ENCODE results near the gene PARS2.
"Not testable (repeated sequence)": the region's sequence is repeated elsewhere in the genome, so short reads cannot be mapped to it uniquely, and the experiment has no call there.

PARS2 gene

DNA sequence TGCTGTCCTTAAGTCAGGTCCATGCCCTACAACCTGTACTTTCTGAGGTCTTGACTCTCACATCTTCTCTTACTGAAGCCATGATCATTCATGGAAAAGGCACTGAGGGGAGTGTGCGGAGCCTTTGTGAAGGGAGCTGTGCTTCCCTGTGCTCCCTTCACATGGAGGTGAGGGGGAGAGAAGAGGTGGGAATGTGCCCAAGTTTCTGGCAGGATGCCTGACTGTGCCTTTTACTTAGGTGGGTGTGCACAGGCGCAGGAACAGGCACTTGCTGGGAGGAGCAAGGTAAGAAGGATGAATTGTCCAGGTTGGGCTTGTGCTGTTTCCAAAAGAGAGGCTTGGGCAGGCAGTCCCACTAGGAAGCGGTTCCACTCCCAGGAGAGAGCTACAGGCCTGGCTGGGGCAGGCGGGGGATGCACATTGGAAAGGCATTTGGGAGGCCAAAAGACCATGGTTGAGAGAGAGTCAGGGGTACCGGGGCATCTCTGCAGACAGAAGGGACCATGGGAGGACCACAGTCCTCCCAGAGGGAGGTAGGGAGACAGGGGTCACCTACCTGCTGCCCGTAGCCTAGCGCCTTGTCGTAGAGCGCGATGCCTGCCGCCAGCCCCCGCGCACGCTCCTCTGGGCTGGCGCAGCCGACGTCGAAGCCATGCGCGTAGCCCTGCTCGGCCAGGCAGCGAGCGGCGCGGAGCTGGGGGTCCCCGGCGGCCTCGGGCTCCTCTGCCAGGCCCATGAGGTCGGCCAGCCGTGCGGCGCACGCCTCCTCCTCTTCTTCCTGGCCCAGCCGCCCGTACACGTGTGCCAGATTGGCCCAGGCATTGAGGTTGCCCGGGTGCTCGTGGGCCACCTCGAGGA lies 35.9 kb upstream of the PARS2 start:
- DNase-seq: no peak

DNA sequence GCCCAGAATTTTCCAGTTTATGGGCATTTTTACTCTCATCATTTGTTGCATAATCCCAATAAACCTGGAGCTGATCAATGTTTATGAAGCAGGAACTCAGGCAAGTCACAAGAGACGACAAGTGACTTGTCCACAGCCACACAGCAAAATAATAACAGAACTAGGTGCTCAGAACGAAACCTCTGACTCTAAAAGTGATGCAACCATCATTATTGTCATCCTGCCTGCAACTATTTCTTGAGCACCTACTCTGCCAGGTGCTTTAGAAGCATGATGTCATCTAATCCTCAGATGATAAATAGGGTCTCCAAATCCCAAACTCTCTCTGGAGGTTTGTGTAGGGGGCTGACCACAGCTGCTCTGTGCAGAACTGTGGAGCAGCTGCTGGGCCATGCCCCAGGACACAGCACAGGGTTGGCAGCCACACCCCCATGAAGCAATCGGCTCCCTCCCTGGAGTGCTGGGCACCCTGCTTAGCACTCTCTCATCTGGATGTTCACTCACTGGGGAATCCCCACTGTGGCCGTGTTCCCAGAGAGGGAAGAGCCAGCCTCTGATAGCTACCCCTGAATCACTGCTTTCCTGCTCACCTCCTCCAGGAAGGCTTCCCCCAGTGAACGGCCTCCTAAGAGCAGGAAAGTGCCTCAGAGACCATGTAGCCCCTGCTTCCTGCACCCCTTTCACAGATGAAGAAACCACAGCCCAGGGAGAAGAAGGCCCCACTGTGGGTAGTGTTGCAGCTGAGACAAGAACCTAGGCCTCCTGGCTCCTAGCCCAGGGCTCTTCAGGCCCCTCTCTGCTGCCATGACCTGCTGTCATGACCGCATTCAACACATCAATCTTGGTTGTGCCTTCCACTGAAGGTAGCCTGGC lies 34.7 kb upstream of the PARS2 start:
- peak; percentile 72 to 76 for DNase-seq

DNA sequence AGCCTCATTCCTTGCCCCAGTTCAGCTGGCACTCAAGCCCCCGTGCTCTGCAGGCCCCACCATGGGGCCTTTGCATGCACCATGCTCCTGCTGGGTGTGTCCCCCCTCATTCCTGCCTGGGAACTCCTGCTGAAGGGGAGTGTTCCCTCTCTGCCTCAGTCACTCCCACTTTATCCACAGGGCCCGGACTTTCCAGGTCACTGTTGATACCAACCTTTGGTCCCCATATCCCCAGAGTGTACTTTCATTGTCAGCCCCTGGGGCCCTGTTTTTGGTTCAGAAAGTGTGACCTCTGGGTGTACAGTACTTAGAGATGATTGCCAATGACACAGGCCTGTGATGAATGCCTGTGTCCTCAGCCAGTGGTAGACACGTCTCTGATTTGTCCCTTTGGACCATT lies 33.9 kb upstream of the PARS2 start:
- no peak for DNase-seq

DNA sequence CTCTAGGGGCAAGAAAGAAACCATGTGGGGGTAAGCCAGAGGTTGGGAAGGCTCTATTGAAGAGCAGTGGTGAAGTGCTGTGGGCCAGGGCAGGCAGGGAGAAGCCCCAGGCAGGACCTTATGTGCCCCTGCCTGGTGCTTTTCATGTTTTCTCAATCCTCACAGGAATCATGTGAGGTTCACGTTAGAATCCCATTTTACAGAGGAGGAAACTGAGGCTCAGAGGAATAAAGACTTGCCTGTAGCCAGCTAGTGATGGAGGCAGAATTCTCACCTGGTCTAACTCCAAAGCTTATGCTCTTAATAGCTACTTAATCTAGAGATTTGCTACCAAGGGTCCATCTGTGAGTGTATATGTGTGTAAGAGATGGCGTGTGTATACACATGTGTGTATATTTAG lies 32.6 kb upstream of the PARS2 start:
- no peak for DNase-seq

DNA sequence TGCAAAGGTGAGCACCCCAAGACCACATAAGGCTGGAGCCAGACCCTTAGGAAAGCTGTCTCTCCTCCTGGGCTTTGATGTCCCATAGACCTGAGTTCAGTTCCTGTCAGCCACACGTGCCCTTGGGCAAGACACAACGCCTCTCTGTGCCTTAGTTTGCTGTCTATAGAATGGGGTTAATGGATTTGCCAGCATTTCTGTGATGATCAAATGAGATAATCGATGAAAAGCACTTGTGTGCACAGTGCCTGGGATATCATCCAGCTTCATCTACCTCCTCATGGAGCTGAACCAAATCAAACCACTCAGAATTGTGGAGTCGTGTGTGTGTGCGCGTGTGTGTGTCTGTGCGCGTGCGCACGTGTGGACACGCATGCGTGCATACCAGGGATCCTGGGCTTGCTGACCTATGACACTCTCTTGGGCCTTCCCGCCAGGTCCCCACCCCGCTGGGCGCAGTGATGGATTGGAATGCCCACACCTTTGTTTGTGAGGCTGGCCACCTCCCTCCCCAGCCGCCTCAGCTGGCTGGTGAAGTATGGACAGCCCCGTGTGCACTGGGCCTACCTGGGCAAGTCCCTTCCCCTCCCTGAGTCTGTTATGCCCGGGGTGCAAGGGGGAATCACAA lies 31.6 kb upstream of the PARS2 start:
- DNase-seq: no peak

DNA sequence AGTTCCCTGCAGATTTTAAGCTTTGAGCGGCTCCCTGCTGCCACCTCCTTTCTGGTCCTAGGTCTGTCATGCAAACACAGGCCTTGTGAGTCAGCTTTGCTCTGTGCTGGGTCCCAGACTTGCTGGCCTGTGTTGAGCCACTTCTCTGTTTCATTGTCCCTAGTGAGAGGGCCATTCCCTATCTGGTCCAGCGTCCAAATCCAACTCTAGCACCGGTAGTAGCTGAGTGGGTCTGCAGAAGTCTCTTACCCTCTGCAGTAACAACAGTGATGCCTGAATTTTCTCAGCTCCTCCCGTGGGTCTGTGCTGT lies 31.0 kb upstream of the PARS2 start:
- DNase-seq: no peak

DNA sequence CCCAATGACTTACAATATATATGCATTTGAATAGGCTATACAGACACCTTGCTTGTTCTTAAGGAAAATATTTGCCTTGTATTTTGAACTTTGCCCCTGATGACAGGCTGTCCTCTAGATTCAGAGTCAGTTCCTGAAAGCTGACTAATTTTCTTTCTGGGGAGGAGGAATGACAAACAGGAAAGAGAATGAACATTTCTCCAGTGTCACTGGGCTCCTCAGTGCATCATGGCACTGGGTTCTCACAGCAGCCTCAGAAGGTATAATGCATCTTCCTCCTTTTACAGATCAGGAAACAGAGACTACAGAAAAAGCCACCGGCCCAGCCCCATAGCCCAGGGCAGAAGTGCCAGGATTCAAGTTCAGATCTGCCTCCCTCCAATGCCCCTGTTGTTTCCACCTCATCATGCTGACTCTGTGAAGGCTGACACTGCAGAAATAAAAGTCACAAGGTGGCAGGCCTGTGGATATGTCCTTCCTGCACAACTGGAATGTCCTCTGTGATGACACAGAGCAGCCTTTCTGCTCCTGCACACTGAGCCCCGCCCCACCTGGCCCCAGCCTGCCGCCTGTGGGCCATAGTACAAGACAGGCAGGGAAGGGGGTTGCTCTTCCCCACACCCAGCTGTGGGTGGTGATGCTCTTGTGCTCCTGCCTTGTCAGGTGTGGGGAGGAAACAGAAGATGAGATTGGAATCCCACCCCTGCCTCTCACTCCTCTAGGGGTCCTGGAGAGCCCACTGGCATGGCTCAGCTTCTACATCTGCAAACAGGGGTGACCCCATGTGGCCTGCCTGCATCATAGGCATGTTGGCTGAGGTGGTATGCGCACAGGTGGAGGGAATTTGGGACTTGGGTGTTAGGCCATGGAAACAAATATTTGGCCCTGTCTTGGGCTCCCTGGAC lies 30.4 kb upstream of the PARS2 start:
- DNase-seq: no peak

DNA sequence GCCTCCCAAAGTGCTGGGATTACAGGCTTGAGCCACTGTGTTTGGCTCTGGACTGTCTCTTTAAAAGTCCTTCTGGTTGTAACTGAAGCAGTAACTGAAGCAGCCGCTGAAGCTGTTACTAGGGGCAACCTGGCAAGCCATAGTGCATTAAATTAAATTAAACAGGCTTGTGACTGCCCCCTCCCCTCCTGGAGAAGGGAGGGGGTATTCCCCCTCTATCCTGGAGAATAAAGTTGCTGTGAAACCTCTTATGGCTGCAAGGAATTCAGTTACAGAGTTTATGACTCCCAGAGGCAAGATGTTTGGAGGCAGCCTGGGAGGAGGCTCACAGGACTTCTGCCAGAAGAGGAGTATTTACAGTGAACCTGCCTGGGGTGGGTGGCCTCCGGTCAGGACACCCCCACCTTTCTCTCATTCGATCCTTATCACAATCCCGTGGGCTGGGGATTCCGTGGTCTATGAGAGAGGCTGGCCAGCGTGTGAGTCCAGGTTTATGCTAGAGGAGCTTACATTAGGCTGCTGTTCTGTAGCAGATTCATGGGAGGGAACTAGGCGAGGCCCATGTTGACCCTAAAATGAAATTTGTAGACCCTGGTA lies 28.5 kb upstream of the PARS2 start:
- DNase-seq: no peak

DNA sequence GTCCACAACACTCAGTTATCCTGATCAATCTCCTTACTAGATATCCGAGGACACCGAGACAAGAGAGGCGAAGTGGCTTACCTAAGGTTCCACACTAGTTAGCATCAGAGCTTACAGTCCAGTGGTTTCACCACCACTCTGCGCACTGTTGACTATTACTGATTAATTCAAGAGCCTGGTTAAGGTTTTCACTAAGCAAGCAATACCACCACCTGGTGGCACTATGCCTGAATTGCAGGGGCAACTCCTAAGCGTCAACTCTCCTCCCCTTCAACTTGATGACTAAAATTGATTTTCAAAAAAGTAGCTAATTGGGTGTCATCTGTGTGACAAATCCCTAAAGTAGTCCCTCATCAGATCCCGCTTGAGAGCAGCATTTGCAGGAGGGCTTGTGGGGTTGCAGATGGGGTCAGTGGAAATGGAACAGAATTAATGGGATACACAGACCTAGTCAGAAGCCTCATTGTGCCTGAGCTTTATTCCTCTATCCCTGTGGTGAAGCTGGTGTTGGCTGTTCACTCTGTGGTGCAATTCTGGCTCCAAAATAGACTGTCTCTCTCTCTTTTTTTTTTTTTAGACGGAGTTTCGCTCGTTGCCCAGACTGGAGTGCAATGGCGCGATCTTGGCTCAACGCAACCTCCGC lies 27.7 kb upstream of the PARS2 start:
- DNase-seq: peak; percentile 80 to 83

DNA sequence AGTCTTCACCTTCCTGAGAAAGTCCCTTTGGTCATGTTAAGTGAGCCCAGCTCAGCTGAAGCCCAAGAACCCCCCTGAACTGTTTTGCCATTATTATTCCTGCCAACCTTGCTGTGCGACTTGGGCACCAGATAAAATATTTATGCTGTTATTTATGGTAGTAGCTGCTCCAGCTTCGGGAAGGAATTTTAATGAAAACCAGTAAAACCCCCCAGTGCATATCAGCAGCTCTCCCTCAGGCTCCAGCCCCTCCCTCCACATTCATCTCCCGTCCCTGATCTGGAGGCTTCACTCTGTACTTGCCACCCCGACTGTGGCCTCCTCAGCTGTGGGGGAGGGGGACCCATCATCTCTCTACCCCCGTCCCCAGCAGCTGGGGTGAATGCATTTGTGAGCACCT lies 24.1 kb upstream of the PARS2 start:
- no peak for DNase-seq

DNA sequence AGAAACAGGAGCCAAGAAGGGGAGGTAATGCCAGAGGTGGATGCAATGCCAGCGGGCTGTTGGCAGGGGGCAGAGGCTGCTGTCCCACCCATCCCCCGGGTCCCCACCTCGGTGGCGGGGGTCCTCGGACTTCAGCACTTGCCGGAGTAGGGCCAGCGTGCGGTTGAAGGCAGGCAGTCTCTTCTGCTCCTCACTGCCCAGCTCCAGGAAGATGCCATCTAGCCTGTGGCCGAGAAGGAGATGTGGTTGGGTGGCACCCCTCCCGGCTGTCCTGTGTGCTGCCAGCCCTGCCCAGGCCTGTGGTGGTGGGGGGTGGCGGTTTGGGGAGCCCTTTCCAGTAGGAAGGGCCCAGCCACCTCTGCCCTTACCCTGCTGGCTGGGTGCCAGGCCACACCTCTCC lies 23.3 kb upstream of the PARS2 start:
- DNase-seq: no peak

DNA sequence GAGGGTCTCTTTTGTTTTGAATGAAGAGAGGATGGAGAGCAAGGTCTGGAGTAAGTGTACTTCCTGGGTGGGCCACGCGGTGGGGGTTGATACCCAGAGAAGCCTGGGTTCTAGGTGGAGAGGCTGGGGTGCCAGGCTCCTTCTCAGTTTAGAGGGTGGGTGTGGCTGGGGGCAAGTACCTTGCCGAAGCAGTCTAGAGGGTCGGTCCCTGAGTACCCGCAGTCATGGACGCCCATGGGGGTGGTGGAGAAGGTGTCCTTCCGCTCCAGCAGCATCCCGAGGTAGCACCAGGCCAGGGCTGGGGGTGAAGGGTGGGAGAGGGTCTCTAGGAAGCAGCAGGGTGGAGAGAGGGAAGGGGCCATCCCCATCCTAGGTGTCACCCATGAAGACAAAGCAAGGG lies 22.5 kb upstream of the PARS2 start:
- DNase-seq: no peak

DNA sequence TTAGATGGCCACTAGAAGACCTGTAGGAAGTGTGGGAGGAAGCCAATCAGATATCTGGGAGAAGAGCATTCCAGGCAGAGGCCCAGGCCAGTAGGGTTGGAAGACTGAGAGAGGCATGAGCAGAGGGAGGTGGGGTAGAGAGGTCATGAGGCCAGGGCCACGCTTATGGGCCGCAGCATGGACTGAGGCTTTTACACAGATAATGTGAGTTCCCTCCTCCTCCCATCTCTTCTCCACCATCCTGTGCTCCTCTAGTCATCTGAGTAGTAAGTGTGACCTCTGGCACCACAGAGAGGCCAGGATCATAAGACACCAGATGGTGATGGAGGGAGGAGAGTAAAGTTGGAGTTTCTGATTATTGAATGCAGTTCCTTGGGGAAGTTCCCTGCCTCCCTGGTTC lies 19.7 kb upstream of the PARS2 start:
- no peak for DNase-seq

DNA sequence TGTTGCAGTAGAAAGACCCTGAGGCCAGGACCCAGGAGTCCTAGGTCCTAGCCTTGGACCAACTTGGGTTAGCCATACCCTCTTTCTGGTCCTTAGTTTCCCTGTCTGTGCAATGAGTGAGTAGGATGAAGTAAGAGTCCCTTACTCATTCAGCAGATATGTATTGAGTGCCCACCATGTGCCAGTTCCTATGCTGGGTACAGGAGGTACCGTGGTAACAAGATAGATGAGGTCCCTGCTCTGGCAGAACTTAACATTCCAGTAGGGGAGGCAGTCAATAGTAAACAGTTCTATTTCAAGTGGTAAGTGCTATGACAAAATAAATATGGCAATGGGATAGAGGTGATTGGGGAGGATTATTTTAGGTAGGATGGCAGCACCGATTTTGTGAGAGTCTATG lies 18.3 kb upstream of the PARS2 start:
- no peak for DNase-seq

DNA sequence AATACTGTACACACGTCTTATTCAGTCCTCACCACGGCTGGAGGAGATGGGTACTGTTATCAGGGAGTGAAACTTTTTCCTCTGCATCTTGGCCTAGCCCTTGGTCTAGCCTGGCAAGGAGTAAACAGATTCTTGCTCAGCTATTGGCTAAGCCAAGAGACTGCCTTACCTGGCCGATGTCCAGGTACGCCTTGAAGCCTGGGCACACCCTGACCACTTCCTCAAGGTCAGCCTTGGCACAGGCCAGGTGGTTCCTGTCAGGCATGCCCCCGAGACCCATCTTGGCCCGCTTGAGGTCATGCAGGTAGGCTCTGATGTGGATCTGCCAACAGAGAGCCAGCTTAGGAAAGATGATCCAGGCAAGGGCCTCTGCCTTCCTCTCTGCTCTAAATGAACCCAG lies 17.8 kb upstream of the PARS2 start:
- no peak for DNase-seq

DNA sequence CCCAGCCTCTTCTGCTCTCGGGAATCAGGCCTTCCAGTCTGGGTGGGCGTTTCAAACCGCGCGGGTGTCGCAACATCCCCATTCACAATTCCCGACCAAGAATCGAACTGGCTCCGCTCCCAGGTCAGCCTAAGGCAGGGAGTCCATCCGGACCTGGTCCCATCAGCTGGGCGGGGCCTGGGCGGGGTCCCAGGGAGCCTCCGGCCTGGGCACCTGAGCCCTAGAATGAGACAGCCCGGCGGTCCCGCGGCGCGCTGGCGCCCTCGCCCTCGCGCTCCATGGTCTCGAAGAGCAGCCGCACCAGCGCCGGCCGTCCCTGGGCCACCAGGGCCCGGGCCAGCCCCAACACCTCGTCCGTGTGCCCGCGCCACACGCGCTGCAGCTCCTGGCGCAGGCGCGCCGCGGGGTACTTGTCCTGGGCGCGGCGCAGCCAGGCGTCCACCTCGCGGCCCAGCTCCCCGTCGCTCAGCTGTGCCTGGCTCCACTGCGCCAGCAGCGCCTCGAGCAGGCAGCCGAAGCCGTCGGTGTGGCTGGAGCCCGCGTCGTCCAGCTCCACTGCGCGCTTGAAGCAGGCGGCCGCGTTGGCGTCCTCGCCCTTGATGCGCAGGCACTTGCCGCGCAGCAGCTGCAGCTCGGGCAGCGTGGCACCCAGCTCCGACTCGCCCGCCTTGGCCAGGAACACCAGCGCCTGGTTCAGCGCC lies 16.9 kb upstream of the PARS2 start:
- DNase-seq: no peak

DNA sequence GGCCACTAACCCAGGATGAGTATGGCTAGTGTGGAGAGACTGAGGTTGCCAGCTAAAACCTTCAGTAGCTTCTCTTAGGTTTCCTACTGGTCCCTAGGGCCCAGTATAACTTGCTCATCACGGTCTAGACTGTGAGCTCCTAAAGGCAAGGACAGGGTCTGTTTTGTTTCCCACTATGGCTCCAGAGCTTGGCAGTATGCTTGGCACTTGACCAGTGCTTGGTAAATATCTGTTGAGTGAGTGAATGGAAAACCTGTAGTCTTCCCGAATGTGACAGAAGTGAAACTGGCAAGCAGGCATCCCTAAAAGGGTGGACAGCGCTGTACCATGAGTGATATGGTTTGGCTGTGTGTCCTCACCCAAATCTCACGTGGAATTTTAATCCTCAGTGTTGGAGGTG lies 13.1 kb upstream of the PARS2 start:
- DNase-seq: no peak

DNA sequence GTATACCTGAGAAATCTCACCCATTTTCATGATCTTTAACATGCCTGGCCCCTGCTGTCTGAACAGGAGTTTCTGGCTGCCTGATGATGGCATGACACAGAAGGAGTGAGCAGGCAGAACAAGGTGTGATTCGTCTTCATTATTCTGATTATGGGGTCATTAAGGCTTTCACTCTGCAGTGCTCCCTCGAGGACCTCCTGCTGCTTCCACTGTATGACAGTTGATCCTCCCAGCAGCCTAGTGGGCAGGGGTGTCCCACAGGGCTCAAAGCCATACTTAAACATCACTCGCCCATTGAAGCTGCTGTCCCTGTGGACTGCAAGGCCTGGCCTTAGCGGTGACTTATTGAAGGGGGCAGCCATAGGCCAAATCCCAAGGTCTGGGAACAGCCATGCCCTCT lies 12.7 kb upstream of the PARS2 start:
- no peak for DNase-seq

DNA sequence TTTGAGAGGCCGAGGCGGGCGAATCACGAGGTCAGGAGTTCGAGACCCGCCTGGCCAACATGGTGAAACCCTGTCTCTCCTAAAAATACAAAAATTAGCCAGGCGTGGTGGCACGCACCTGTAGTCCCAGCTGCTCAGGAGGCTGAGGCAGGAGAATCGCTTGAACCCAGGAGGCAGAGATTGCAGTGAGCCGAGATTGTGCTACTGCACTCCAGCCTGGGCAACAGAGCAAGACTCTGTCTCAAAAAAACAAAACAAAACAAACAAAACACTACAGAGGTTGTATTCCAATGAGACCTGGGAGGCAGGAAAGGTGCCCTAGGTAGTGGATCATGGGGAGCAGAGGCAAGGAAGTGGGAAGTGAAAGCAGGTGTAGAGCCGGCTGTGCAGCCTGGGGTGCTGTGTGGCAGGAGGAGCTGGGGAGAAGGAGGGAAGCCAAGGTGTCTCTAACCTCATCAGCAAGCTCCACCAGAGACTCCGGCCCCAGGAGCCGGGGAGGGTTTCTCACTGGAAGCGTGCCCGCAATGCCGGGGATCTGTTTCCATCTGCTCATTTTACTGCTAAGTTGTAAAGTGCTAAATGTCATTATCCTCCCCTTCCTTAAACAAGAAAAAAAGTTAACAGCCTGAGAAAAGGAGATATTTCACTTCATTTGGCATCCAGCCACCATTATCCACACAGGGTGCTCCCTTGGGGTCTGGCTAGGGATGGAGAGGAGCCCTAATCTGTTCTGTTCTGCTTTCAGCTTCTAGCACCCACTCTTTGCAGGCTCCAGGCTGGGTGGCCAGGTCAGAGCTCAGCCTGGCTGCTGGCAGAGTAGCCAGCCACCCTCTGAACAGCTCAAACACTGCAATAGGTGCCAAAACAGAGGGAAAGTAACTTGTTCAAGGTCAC lies 11.8 kb upstream of the PARS2 start:
- DNase-seq: not testable (repeated sequence)

Measured in activated T-cell treated with anti-CD3 and anti-CD28 coated beads, Interleukin-2, amount 50 U/mL, for 48 hours (primary cell).